ENCODE data around the gene RNASEH2C. TPM values are rescaled to one million over a fixed set of nuclear protein-coding genes. Genes with fewer than 3 reads are reported as not detected.

RNASEH2C gene
- total RNA-seq, 1 experiment from 2014 or later = 31.8 TPM

GRCh38 chr11:65701686-65702085 is 18.9 kb downstream of the RNASEH2C start:
- ChIA-PET CTCF (no interaction called here), POLR2A (ENCODE audit: unreplicated experiment) (interaction anchor here (0.7 kb wide), 1 partner anchor 169 kb away, joined by 3 read pairs; no protein-coding TSS in a partner anchor)
- Histone ChIP-seq H3F3A (ENCODE audit: insufficient read depth, low read depth) (peaks cover 11% of the 10 kb centered on the region; the same call in 1 of the 2 replicates), H3K9me3 (ENCODE audit: insufficient read depth, low read depth) (no peaks in the 10 kb centered on the region), H3K9me2 (ENCODE audit: insufficient read depth) (no peaks in the 10 kb centered on the region), H3K27me3 (ENCODE audit: insufficient read depth, low read depth) (peaks cover 26% of the 10 kb centered on the region; the same call in 1 of the 2 replicates), H4K20me1 (ENCODE audit: insufficient read depth) (no peaks in the 10 kb centered on the region), H3K4me3 (no peak overlapping the region), H3K79me2 (ENCODE audit: low read depth) (no peaks in the 10 kb centered on the region), H3K36me3 (ENCODE audit: low read depth) (no peaks in the 10 kb centered on the region), H3K27ac (no peak overlapping the region), H3K4me2 (no peak overlapping the region), H2AFZ (no peak overlapping the region), H3K4me1 (replicated peaks; ENCODE audit: insufficient read depth) (no peaks in the 10 kb centered on the region)
- no peak for DNase-seq
- intact Hi-C loops (cut with micrococcal nuclease; ENCODE audit: unreplicated experiment) = no loop called here
- TF ChIP-seq, protein P1, sequence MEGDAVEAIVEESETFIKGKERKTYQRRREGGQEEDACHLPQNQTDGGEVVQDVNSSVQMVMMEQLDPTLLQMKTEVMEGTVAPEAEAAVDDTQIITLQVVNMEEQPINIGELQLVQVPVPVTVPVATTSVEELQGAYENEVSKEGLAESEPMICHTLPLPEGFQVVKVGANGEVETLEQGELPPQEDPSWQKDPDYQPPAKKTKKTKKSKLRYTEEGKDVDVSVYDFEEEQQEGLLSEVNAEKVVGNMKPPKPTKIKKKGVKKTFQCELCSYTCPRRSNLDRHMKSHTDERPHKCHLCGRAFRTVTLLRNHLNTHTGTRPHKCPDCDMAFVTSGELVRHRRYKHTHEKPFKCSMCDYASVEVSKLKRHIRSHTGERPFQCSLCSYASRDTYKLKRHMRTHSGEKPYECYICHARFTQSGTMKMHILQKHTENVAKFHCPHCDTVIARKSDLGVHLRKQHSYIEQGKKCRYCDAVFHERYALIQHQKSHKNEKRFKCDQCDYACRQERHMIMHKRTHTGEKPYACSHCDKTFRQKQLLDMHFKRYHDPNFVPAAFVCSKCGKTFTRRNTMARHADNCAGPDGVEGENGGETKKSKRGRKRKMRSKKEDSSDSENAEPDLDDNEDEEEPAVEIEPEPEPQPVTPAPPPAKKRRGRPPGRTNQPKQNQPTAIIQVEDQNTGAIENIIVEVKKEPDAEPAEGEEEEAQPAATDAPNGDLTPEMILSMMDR (conservative IDR thresholded peaks at IDR 0.05) = no peak
- no peak for TF ChIP-seq EZH2 (IDR thresholded peaks at IDR 0.05; ENCODE audit: low read depth)
- no TSS peak for BruUV-seq (replicated peaks)

- Histone ChIP-seq H3K36me3 (ENCODE audit: low read depth) (no peaks in the 10 kb centered on the region), H2AFZ (no peak overlapping the region), H3F3A (ENCODE audit: insufficient read depth, low read depth) (peaks cover 6% of the 10 kb centered on the region; the same call in 1 of the 2 replicates), H3K27me3 (ENCODE audit: insufficient read depth, low read depth) (peaks cover 26% of the 10 kb centered on the region; the same call in 1 of the 2 replicates), H3K27ac (no peak overlapping the region), H3K9me2 (ENCODE audit: insufficient read depth) (no peaks in the 10 kb centered on the region), H4K20me1 (ENCODE audit: insufficient read depth) (no peaks in the 10 kb centered on the region), H3K4me3 (no peak overlapping the region), H3K79me2 (ENCODE audit: low read depth) (no peaks in the 10 kb centered on the region), H3K4me2 (no peak overlapping the region), H3K4me1 (replicated peaks; ENCODE audit: insufficient read depth) (no peaks in the 10 kb centered on the region), H3K9me3 (ENCODE audit: insufficient read depth, low read depth) (no peaks in the 10 kb centered on the region)
- DNase-seq = no peak
- TF ChIP-seq EZH2 (IDR thresholded peaks at IDR 0.05; ENCODE audit: low read depth) = no peak
- TF ChIP-seq, protein P1 (conservative IDR thresholded peaks at IDR 0.05) = no peak
- ChIA-PET POLR2A (ENCODE audit: unreplicated experiment) (interaction anchor here (0.6 kb wide), 1 partner anchor 268 kb away, joined by 18 read pairs; no protein-coding TSS in a partner anchor), CTCF (interaction anchor here (0.7 kb wide), 1 partner anchor 11 kb away, joined by 4 read pairs; no protein-coding TSS in a partner anchor)
- intact Hi-C loops (cut with micrococcal nuclease; ENCODE audit: unreplicated experiment) = no loop called here
- no TSS peak for BruUV-seq (replicated peaks)
Measured at GRCh38 chr11:65700399-65700798, 20.2 kb downstream of the RNASEH2C start.

- H2AFZ ChIP-seq = no peak overlapping the region
- H3K9me2 ChIP-seq (ENCODE audit: insufficient read depth) = no peaks in the 10 kb centered on the region
- DNase-seq = no peak
- no peak overlapping the region for H3K4me3 ChIP-seq
- CTCF ChIA-PET = no interaction called here
- no peak overlapping the region for H3K27ac ChIP-seq
- no peaks in the 10 kb centered on the region for H3K36me3 ChIP-seq (ENCODE audit: low read depth)
- no peaks in the 10 kb centered on the region for H3K4me1 ChIP-seq (replicated peaks; ENCODE audit: insufficient read depth)
- intact Hi-C loops (cut with micrococcal nuclease; ENCODE audit: unreplicated experiment) = no loop called here
- no TSS peak for BruUV-seq (replicated peaks)
- no peaks in the 10 kb centered on the region for H3K9me3 ChIP-seq (ENCODE audit: insufficient read depth, low read depth)
- H3K79me2 ChIP-seq (ENCODE audit: low read depth) = no peaks in the 10 kb centered on the region
- H3F3A ChIP-seq (ENCODE audit: insufficient read depth, low read depth) = peaks cover 6% of the 10 kb centered on the region; the same call in 1 of the 2 replicates
- H3K27me3 ChIP-seq (ENCODE audit: insufficient read depth, low read depth) = peaks cover 26% of the 10 kb centered on the region; the same call in 1 of the 2 replicates
- no peak overlapping the region for H3K4me2 ChIP-seq
- POLR2A ChIA-PET (ENCODE audit: unreplicated experiment) = interaction anchor here (0.5 kb wide), 1 partner anchor 106 kb away, joined by 3 read pairs; no protein-coding TSS in a partner anchor
- no peaks in the 10 kb centered on the region for H4K20me1 ChIP-seq (ENCODE audit: insufficient read depth)
- TF ChIP-seq, protein P1 (conservative IDR thresholded peaks at IDR 0.05) = no peak
- no peak for TF ChIP-seq EZH2 (IDR thresholded peaks at IDR 0.05; ENCODE audit: low read depth)
Measured at GRCh38 chr11:65699306-65699705, 21.3 kb downstream of the RNASEH2C start.

All from PC-9 (cell line).